GM18505 (cell line): ENCODE measurements around the gene KRTAP9-3.
"Not testable (repeated sequence)": the region's sequence is repeated elsewhere in the genome, so short reads cannot be mapped to it uniquely, and the experiment has no call there.

Experiments
- ATAC-seq: cut with Tn5 transposase; IDR thresholded peaks from one replicate; pipeline ENCODE4 v1.9.1; 2021; ENCODE audit not compliant: unreplicated experiment
- POLR2A ChIP-seq: IDR thresholded peaks from 4 replicates; pipeline ENCODE4 v1.6.1; 2011; ENCODE audit warnings: borderline replicate concordance; ENCODE audit not compliant: insufficient read depth, insufficient read length; ENCODE audit errors: extremely low read depth

The KRTAP9-3 gene

DNA sequence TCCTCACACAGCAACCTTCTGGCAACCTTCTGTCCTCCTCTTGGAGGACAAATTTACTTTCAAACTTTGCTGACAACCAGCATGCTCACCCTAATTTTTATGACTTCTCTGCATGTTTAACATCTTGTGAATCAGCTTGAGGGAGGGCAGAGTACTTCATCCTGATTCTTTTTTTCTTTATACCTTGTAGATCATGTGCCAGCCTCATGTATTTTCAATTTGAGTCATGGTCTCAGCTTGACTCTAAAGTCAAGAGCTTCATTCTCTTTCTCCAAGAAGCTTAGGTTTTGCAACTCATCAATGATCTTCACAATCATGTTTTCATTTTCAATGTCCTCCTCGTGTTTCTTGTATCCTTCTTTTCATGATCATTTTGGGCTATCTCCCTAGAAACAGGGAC lies 39.6 kb downstream of the KRTAP9-3 start:
- no peak for ATAC-seq
- no peak for TF ChIP-seq POLR2A

GRCh38 chr17:41275648-41276190 lies 43.5 kb downstream of the KRTAP9-3 start, which contains the start of gene KRTAP9-7:
Gene KRTAP9-7 (plus strand): TSS chr17:41275698. CDS start chr17:41275698, 0 bp downstream.
- ATAC-seq = not testable (repeated sequence)

DNA sequence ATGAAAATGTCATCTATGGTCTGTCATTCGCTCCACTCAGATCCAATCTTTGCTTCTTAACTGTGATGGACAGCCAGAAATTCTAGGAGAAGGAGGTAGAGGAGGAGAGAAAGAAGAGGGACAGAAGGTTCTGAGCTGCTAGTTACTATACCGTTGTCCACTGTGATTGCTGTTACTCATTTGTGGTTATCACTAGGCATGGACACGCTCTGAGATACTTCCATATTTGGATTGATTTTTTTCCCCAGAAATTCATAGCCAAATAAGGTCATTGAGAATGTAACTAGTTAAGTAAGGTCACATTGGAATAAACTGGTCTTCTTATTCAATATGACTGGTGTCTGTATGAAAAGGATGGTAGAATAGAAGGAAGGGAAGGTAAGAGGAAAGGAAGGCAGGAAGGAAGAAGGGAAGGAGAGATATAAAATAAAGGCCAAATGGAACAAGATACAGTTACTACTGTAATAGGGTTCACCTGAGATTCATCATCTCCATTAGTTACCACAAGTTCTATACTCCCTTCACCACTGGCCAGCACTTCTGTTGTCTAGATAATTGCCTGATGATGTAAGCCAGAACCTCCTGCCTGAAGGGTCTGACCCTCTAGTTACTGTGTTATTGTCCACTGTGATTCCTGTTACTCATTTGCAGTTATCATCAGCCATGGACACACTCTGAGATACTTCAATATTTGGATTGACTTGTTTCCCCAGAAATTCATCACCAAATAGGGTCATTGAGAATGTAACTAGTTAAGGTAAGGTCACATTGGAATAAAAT lies 46.1 kb downstream of the KRTAP9-3 start:
- TF ChIP-seq POLR2A = no peak
- no peak for ATAC-seq
